ENCODE results near the gene PABPC3.

The PABPC3 gene

GRCh38 chr13:25068810-25069209, 27.1 kb upstream of the PABPC3 start:
- H3K4me1 ChIP-seq (ENCODE audit: control insufficient read depth, insufficient read depth, low read length, poor library complexity, severe bottlenecking), result no peaks in the 10 kb centered on the region
- H3K27me3 ChIP-seq (replicated peaks; ENCODE audit: control insufficient read depth, insufficient read depth, low read length, poor library complexity, severe bottlenecking), result no peaks in the 10 kb centered on the region
- no peak overlapping the region for H3K4me3 ChIP-seq (ENCODE audit: insufficient read depth, low read depth, low read length, poor library complexity, severe bottlenecking)
- no peak for DNase-seq
- no peaks in the 10 kb centered on the region for H3K36me3 ChIP-seq (ENCODE audit: control insufficient read depth, insufficient read depth, low read length)
- no peak overlapping the region for H3K27ac ChIP-seq (ENCODE audit: insufficient read depth, low read length, poor library complexity, severe bottlenecking)
- H3K9me3 ChIP-seq (ENCODE audit: control insufficient read depth, low read length), result no peaks in the 10 kb centered on the region

GRCh38 chr13:25069236-25069635, 26.7 kb upstream of the PABPC3 start:
- Histone ChIP-seq H3K27ac (ENCODE audit: insufficient read depth, low read length, poor library complexity, severe bottlenecking) (no peak overlapping the region), H3K4me1 (ENCODE audit: control insufficient read depth, insufficient read depth, low read length, poor library complexity, severe bottlenecking) (no peaks in the 10 kb centered on the region)

GRCh38 chr13:25069911-25070310, 26.0 kb upstream of the PABPC3 start:
- Histone ChIP-seq H3K4me1 (ENCODE audit: control insufficient read depth, insufficient read depth, low read length, poor library complexity, severe bottlenecking) (no peaks in the 10 kb centered on the region), H3K36me3 (ENCODE audit: control insufficient read depth, insufficient read depth, low read length) (no peaks in the 10 kb centered on the region)

More at GRCh38 chr13:25069236-25069635, 26.7 kb upstream of the PABPC3 start:
- no peak overlapping the region for H3K4me3 ChIP-seq (ENCODE audit: insufficient read depth, low read depth, low read length, poor library complexity, severe bottlenecking)
- H3K27me3 ChIP-seq (replicated peaks; ENCODE audit: control insufficient read depth, insufficient read depth, low read length, poor library complexity, severe bottlenecking), result no peaks in the 10 kb centered on the region
- DNase-seq, result no peak
- H3K9me3 ChIP-seq (ENCODE audit: control insufficient read depth, low read length), result no peaks in the 10 kb centered on the region
- no peaks in the 10 kb centered on the region for H3K36me3 ChIP-seq (ENCODE audit: control insufficient read depth, insufficient read depth, low read length)

GRCh38 chr13:25080773-25081172, 15.2 kb upstream of the PABPC3 start:
- Histone ChIP-seq H3K27me3 (replicated peaks; ENCODE audit: control insufficient read depth, insufficient read depth, low read length, poor library complexity, severe bottlenecking) (no peaks in the 10 kb centered on the region), H3K27ac (ENCODE audit: insufficient read depth, low read length, poor library complexity, severe bottlenecking) (no peak overlapping the region), H3K36me3 (ENCODE audit: control insufficient read depth, insufficient read depth, low read length) (no peaks in the 10 kb centered on the region), H3K4me1 (ENCODE audit: control insufficient read depth, insufficient read depth, low read length, poor library complexity, severe bottlenecking) (no peaks in the 10 kb centered on the region), H3K4me3 (ENCODE audit: insufficient read depth, low read depth, low read length, poor library complexity, severe bottlenecking) (no peak overlapping the region), H3K9me3 (ENCODE audit: control insufficient read depth, low read length) (no peaks in the 10 kb centered on the region)
- DNase-seq, result no peak

More at GRCh38 chr13:25069911-25070310, 26.0 kb upstream of the PABPC3 start:
- DNase-seq, result no peak
- no peak overlapping the region for H3K4me3 ChIP-seq (ENCODE audit: insufficient read depth, low read depth, low read length, poor library complexity, severe bottlenecking)
- no peaks in the 10 kb centered on the region for H3K27me3 ChIP-seq (replicated peaks; ENCODE audit: control insufficient read depth, insufficient read depth, low read length, poor library complexity, severe bottlenecking)
- H3K27ac ChIP-seq (ENCODE audit: insufficient read depth, low read length, poor library complexity, severe bottlenecking), result no peak overlapping the region
- no peaks in the 10 kb centered on the region for H3K9me3 ChIP-seq (ENCODE audit: control insufficient read depth, low read length)

- no peak for DNase-seq
Observed at GRCh38 chr13:25084096-25084495, 11.8 kb upstream of the PABPC3 start.

GRCh38 chr13:25085125-25085742, 10.7 kb upstream of the PABPC3 start:
- Histone ChIP-seq H3K4me3 (ENCODE audit: insufficient read depth, low read depth, low read length, poor library complexity, severe bottlenecking) (no peak overlapping the region), H3K36me3 (ENCODE audit: control insufficient read depth, insufficient read depth, low read length) (no peaks in the 10 kb centered on the region), H3K4me1 (ENCODE audit: control insufficient read depth, insufficient read depth, low read length, poor library complexity, severe bottlenecking) (no peaks in the 10 kb centered on the region), H3K27ac (ENCODE audit: insufficient read depth, low read length, poor library complexity, severe bottlenecking) (no peak overlapping the region), H3K27me3 (replicated peaks; ENCODE audit: control insufficient read depth, insufficient read depth, low read length, poor library complexity, severe bottlenecking) (no peaks in the 10 kb centered on the region), H3K9me3 (ENCODE audit: control insufficient read depth, low read length) (no peaks in the 10 kb centered on the region)
- no peak for DNase-seq

More at GRCh38 chr13:25084096-25084495, 11.8 kb upstream of the PABPC3 start:
- H3K36me3 ChIP-seq (ENCODE audit: control insufficient read depth, insufficient read depth, low read length), result no peaks in the 10 kb centered on the region
- no peaks in the 10 kb centered on the region for H3K4me1 ChIP-seq (ENCODE audit: control insufficient read depth, insufficient read depth, low read length, poor library complexity, severe bottlenecking)
- no peaks in the 10 kb centered on the region for H3K27me3 ChIP-seq (replicated peaks; ENCODE audit: control insufficient read depth, insufficient read depth, low read length, poor library complexity, severe bottlenecking)
- no peaks in the 10 kb centered on the region for H3K9me3 ChIP-seq (ENCODE audit: control insufficient read depth, low read length)
- no peak overlapping the region for H3K4me3 ChIP-seq (ENCODE audit: insufficient read depth, low read depth, low read length, poor library complexity, severe bottlenecking)
- H3K27ac ChIP-seq (ENCODE audit: insufficient read depth, low read length, poor library complexity, severe bottlenecking), result no peak overlapping the region

GRCh38 chr13:25088562-25089221, 7.2 kb upstream of the PABPC3 start:
- no peak overlapping the region for H3K27ac ChIP-seq (ENCODE audit: insufficient read depth, low read length, poor library complexity, severe bottlenecking)
- H3K27me3 ChIP-seq (replicated peaks; ENCODE audit: control insufficient read depth, insufficient read depth, low read length, poor library complexity, severe bottlenecking), result no peaks in the 10 kb centered on the region
- H3K4me3 ChIP-seq (ENCODE audit: insufficient read depth, low read depth, low read length, poor library complexity, severe bottlenecking), result no peak overlapping the region
- H3K4me1 ChIP-seq (ENCODE audit: control insufficient read depth, insufficient read depth, low read length, poor library complexity, severe bottlenecking), result no peaks in the 10 kb centered on the region
- DNase-seq, result no peak
- H3K36me3 ChIP-seq (ENCODE audit: control insufficient read depth, insufficient read depth, low read length), result no peaks in the 10 kb centered on the region
- no peaks in the 10 kb centered on the region for H3K9me3 ChIP-seq (ENCODE audit: control insufficient read depth, low read length)

- no peak overlapping the region for H3K4me3 ChIP-seq (ENCODE audit: insufficient read depth, low read depth, low read length, poor library complexity, severe bottlenecking)
- no peaks in the 10 kb centered on the region for H3K36me3 ChIP-seq (ENCODE audit: control insufficient read depth, insufficient read depth, low read length)
- H3K4me1 ChIP-seq (ENCODE audit: control insufficient read depth, insufficient read depth, low read length, poor library complexity, severe bottlenecking), result no peaks in the 10 kb centered on the region
- DNase-seq, result no peak
- H3K9me3 ChIP-seq (ENCODE audit: control insufficient read depth, low read length), result no peaks in the 10 kb centered on the region
- no peaks in the 10 kb centered on the region for H3K27me3 ChIP-seq (replicated peaks; ENCODE audit: control insufficient read depth, insufficient read depth, low read length, poor library complexity, severe bottlenecking)
- H3K27ac ChIP-seq (ENCODE audit: insufficient read depth, low read length, poor library complexity, severe bottlenecking), result no peak overlapping the region
Observed at GRCh38 chr13:25097426-25097825, 1.5 kb downstream of the PABPC3 start.

GRCh38 chr13:25103711-25104110, 7.8 kb downstream of the PABPC3 start:
- no peaks in the 10 kb centered on the region for H3K4me1 ChIP-seq (ENCODE audit: control insufficient read depth, insufficient read depth, low read length, poor library complexity, severe bottlenecking)
- DNase-seq, result no peak
- no peak overlapping the region for H3K27ac ChIP-seq (ENCODE audit: insufficient read depth, low read length, poor library complexity, severe bottlenecking)
- H3K27me3 ChIP-seq (replicated peaks; ENCODE audit: control insufficient read depth, insufficient read depth, low read length, poor library complexity, severe bottlenecking), result no peaks in the 10 kb centered on the region
- H3K4me3 ChIP-seq (ENCODE audit: insufficient read depth, low read depth, low read length, poor library complexity, severe bottlenecking), result no peak overlapping the region
- no peaks in the 10 kb centered on the region for H3K9me3 ChIP-seq (ENCODE audit: control insufficient read depth, low read length)
- no peaks in the 10 kb centered on the region for H3K36me3 ChIP-seq (ENCODE audit: control insufficient read depth, insufficient read depth, low read length)

- Histone ChIP-seq H3K27me3 (replicated peaks; ENCODE audit: control insufficient read depth, insufficient read depth, low read length, poor library complexity, severe bottlenecking) (no peaks in the 10 kb centered on the region), H3K9me3 (ENCODE audit: control insufficient read depth, low read length) (no peaks in the 10 kb centered on the region), H3K4me1 (ENCODE audit: control insufficient read depth, insufficient read depth, low read length, poor library complexity, severe bottlenecking) (no peaks in the 10 kb centered on the region), H3K27ac (ENCODE audit: insufficient read depth, low read length, poor library complexity, severe bottlenecking) (no peak overlapping the region), H3K36me3 (ENCODE audit: control insufficient read depth, insufficient read depth, low read length) (no peaks in the 10 kb centered on the region), H3K4me3 (ENCODE audit: insufficient read depth, low read depth, low read length, poor library complexity, severe bottlenecking) (no peak overlapping the region)
- no peak for DNase-seq
Observed at GRCh38 chr13:25109341-25109740, 13.4 kb downstream of the PABPC3 start.
